K562 (cell line): Measurements from ENCODE around the gene SLC35F2. TPM values are rescaled to one million over a fixed set of nuclear protein-coding genes. Genes with fewer than 3 reads are reported as not detected.
A peak's percentile ranks its signal among the peaks of the same experiment; 100 is the strongest.

Experiments used
- BRD9 ChIP-seq: fragments of 450-650 bp; IDR thresholded peaks from 2 replicates; pipeline ENCODE4 v1.6.1; 2018; ENCODE audit warnings: low read depth; ENCODE audit not compliant: partially characterized antibody
- DPF2 ChIP-seq: fragments of 450-650 bp; IDR thresholded peaks from 2 replicates; pipeline ENCODE4 v1.6.1; 2016
- ESRRA ChIP-seq: fragments of 450-650 bp; IDR thresholded peaks from 2 replicates; pipeline ENCODE4 v1.6.1; 2014; ENCODE audit warnings: low read depth, mild to moderate bottlenecking, moderate library complexity, borderline replicate concordance
- ILF3 ChIP-seq: fragments of 450-650 bp; IDR thresholded peaks from 2 replicates; pipeline ENCODE4 v1.6.1; 2018; ENCODE audit warnings: antibody characterized with exemption, mild to moderate bottlenecking, moderate library complexity, borderline replicate concordance
- KHSRP ChIP-seq: fragments of 450-650 bp; IDR thresholded peaks from 2 replicates; pipeline ENCODE4 v1.6.1; 2017
- LARP7 ChIP-seq: fragments of 450-650 bp; IDR thresholded peaks from 2 replicates; pipeline ENCODE4 v1.6.1; 2016
- MTA3 ChIP-seq: fragments of 450-650 bp; formaldehyde crosslinking; IDR thresholded peaks from 2 replicates; pipeline ENCODE4 v1.6.1; 2017; ENCODE audit warnings: mild to moderate bottlenecking, borderline replicate concordance
- NFIC ChIP-seq: fragments of 450-650 bp; IDR thresholded peaks from 2 replicates; pipeline ENCODE4 v1.6.1; 2017; ENCODE audit warnings: mild to moderate bottlenecking, inconsistent platforms
- NUFIP1 ChIP-seq: fragments of 450-650 bp; IDR thresholded peaks from 2 replicates; pipeline ENCODE4 v1.6.1; 2018; ENCODE audit not compliant: partially characterized antibody
- POLR3G ChIP-seq: IDR thresholded peaks from 2 replicates; pipeline ENCODE4 v1.6.1; 2011; ENCODE audit not compliant: insufficient read length, insufficient replicate concordance; ENCODE audit errors: extremely low read depth
- RCOR1 ChIP-seq, 2 experiments: IDR thresholded peaks; 2 replicates each; pipeline ENCODE4 v1.6.1; 2012; ENCODE audit warnings: low read depth in 2 of 2, low read length in 2 of 2, borderline replicate concordance in 1 of 2, improper control_type of control experiment in 1 of 2
- SMARCA5 ChIP-seq: fragments of 450-650 bp; IDR thresholded peaks from 2 replicates; pipeline ENCODE4 v1.6.1; 2016
- SRSF1 ChIP-seq: fragments of 200-400 bp; formaldehyde crosslinking; IDR thresholded peaks from 2 replicates; pipeline ENCODE4 v1.6.1; 2017; ENCODE audit warnings: mild to moderate bottlenecking, low read depth, low read length, moderate library complexity
- TCF7L2 ChIP-seq: fragments of 150-350 bp; IDR thresholded peaks from 2 replicates; pipeline ENCODE4 v1.6.1; 2016; ENCODE audit warnings: low read depth, mild to moderate bottlenecking, low read length, moderate library complexity
- TEAD2 ChIP-seq: fragments of 450-650 bp; IDR thresholded peaks from 2 replicates; pipeline ENCODE4 v1.6.1; 2016; ENCODE audit warnings: missing genetic modification characterization, control low read depth, missing compliant biosample characterization
- ZFP1 ChIP-seq: fragments of 450-650 bp; formaldehyde crosslinking; IDR thresholded peaks from 2 replicates; pipeline ENCODE4 v1.4.0; 2020; ENCODE audit warnings: mild to moderate bottlenecking, mixed read lengths
- polyA plus RNA-seq, 8 experiments: library from polyadenylated mRNA; depleted of rRNA in 4 of 8; stranded (reverse) in 5 of 8; unstranded in 3 of 8; fragments of >200 nt; fragmentation: Nextera tagmentation in 2 of 8; fragmentation: Illumina TruSeq in 1 of 8; extraction: Ambion mirVana in 2 of 8; extraction: Trizol in 1 of 8; gene quantifications; 2 replicates each; pipeline versions ENCODE4 v1.2.1 to v1.2.3, GENCODE V29; 2011 to 2014; ENCODE audit warnings: inconsistent platforms in 1 of 8, missing spikeins in 1 of 8
- total RNA-seq, 7 experiments: library from RNA; depleted of rRNA in 6 of 7; stranded (reverse); fragments of >200 nt in 6 of 7; fragmentation: Illumina TruSeq in 2 of 7; extraction: Trizol in 2 of 7; gene quantifications; 2 replicates each; pipeline versions ENCODE4 v1.2.1 to v1.2.3, GENCODE V29; 2011 to 2021; ENCODE audit warnings: low replicate concordance in 1 of 7
- TF ChIP-seq, protein P1 (sequence below), 2 experiments: fragments of 450-650 bp in 1 of 2; sonication (generic) in 1 of 2; formaldehyde crosslinking in 1 of 2; IDR thresholded peaks; 2 replicates each; pipeline versions ENCODE4 v1.7.1 to v1.9.0; 2016 to 2022; ENCODE audit warnings: inconsistent platforms in 1 of 2, mild to moderate bottlenecking in 1 of 2, missing genetic modification reagents in 1 of 2
- TF ChIP-seq, protein P2 (sequence below): fragments of 450-650 bp; IDR thresholded peaks from 2 replicates; pipeline ENCODE4 v1.6.1; 2016; ENCODE audit warnings: mild to moderate bottlenecking

Gene SLC35F2
- total and polyA plus RNA-seq, 9 of the 15 experiments (the other 6 are each of a cell fraction or from before 2014, with no cell fraction given), result 28.6 to 63.9 (median 53.4) TPM

DNA sequence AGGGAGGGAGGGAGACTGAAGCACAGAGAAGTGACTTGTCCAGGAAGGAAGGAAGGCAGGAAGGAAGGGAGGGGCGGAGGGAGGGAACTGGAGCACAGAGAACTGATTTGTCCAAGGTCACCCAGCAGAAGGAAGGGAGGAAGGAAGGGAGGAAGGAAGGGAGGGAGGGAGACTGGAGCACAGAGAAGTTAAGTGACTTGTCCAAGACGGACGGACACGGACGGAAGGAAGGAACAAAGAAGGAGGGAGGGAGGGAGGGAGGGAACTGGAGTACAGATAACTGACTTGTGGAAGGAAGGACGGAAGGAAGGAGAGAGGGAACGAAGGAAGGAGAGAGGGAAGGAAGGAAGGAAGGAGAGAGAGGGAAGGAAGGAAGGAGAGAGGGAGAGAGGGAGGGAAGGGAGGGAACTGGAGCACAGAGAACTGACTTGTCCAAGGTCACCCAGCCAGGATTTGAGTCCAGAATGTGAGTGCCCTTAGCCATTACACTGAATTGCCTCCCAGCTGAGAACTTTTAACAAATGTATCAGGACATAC, 1.5 kb downstream of the SLC35F2 start (continued):
- TF ChIP-seq, protein P1, sequence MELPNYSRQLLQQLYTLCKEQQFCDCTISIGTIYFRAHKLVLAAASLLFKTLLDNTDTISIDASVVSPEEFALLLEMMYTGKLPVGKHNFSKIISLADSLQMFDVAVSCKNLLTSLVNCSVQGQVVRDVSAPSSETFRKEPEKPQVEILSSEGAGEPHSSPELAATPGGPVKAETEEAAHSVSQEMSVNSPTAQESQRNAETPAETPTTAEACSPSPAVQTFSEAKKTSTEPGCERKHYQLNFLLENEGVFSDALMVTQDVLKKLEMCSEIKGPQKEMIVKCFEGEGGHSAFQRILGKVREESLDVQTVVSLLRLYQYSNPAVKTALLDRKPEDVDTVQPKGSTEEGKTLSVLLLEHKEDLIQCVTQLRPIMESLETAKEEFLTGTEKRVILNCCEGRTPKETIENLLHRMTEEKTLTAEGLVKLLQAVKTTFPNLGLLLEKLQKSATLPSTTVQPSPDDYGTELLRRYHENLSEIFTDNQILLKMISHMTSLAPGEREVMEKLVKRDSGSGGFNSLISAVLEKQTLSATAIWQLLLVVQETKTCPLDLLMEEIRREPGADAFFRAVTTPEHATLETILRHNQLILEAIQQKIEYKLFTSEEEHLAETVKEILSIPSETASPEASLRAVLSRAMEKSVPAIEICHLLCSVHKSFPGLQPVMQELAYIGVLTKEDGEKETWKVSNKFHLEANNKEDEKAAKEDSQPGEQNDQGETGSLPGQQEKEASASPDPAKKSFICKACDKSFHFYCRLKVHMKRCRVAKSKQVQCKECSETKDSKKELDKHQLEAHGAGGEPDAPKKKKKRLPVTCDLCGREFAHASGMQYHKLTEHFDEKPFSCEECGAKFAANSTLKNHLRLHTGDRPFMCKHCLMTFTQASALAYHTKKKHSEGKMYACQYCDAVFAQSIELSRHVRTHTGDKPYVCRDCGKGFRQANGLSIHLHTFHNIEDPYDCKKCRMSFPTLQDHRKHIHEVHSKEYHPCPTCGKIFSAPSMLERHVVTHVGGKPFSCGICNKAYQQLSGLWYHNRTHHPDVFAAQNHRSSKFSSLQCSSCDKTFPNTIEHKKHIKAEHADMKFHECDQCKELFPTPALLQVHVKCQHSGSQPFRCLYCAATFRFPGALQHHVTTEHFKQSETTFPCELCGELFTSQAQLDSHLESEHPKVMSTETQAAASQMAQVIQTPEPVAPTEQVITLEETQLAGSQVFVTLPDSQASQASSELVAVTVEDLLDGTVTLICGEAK (IDR thresholded peaks at IDR 0.05), result peak; percentile 52; the same call in 1 of the 2 replicates
- TF ChIP-seq, protein P1 (CRISPR knock-in tag; IDR thresholded peaks at IDR 0.05), result no peak
- TF ChIP-seq NUFIP1 (no peak), POLR3G (no peak), RCOR1 (IDR thresholded peaks at IDR 0.05; ENCODE audit: borderline replicate concordance in 1 of 2, low read depth in 2 of 2, low read length in 2 of 2) (peak in 1 of 2 experiments; percentile 29; a peak in 1 of 4 replicates), KHSRP (no peak), NFIC (no peak; the same call in 1 of the 2 replicates), BRD9 (peak; percentile 95), TEAD2 (tag) (no peak), LARP7 (peak; percentile 58; the same call in 1 of the 2 replicates), ILF3 (no peak), SMARCA5 (peak; percentile 79; the same call in 1 of the 2 replicates), ESRRA (peak; percentile 46; the same call in 1 of the 2 replicates), ZFP1 (CRISPR knock-in tag) (no peak), DPF2 (peak; percentile 34; the same call in 1 of the 2 replicates), TCF7L2 (no peak), SRSF1 (no peak), MTA3 (no peak)
- TF ChIP-seq, protein P2, sequence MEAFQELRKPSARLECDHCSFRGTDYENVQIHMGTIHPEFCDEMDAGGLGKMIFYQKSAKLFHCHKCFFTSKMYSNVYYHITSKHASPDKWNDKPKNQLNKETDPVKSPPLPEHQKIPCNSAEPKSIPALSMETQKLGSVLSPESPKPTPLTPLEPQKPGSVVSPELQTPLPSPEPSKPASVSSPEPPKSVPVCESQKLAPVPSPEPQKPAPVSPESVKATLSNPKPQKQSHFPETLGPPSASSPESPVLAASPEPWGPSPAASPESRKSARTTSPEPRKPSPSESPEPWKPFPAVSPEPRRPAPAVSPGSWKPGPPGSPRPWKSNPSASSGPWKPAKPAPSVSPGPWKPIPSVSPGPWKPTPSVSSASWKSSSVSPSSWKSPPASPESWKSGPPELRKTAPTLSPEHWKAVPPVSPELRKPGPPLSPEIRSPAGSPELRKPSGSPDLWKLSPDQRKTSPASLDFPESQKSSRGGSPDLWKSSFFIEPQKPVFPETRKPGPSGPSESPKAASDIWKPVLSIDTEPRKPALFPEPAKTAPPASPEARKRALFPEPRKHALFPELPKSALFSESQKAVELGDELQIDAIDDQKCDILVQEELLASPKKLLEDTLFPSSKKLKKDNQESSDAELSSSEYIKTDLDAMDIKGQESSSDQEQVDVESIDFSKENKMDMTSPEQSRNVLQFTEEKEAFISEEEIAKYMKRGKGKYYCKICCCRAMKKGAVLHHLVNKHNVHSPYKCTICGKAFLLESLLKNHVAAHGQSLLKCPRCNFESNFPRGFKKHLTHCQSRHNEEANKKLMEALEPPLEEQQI, result no peak
